Activated T-helper 1 cell treated with anti-CD3 and anti-CD28 coated beads, Interleukin-12 subunit alpha, Interleukin-12 subunit beta, Interleukin-2, Interleukin-4 antibody, amounts not matched to agents 30 ng/mL and 10 ng/mL and 1 ng/mL, durations not matched to agents 14 hours and 24 hours and 36 hours (primary cell): Measurements from ENCODE around the gene C10orf105. TPM values are rescaled to one million over a fixed set of nuclear protein-coding genes. Genes with fewer than 3 reads are reported as not detected.

Source experiments
- DNase-seq: peaks from one replicate; pipeline ENCODE4 v3.0.0; 2021; ENCODE audit warnings: low spot score
- H3K27ac Mint-ChIP-seq: one replicate; pipeline ENCODE4 v1.8.0; 2021; ENCODE audit warnings: mild to moderate bottlenecking, mixed read lengths
- H3K27me3 Mint-ChIP-seq: one replicate; pipeline ENCODE4 v1.8.0; 2022; ENCODE audit warnings: mild to moderate bottlenecking, moderate library complexity, mixed read lengths; ENCODE audit not compliant: insufficient read depth
- H3K36me3 Mint-ChIP-seq: one replicate; pipeline ENCODE4 v1.8.0; 2021; ENCODE audit warnings: low read depth, mixed read lengths
- H3K4me1 Mint-ChIP-seq: one replicate; pipeline ENCODE4 v1.8.0; 2021; ENCODE audit warnings: low read depth, mixed read lengths
- H3K4me3 Mint-ChIP-seq: one replicate; pipeline ENCODE4 v1.8.0; 2021; ENCODE audit warnings: mild to moderate bottlenecking, moderate library complexity, mixed read lengths
- H3K9me3 Mint-ChIP-seq: one replicate; pipeline ENCODE4 v1.8.0; 2021; ENCODE audit warnings: mixed read lengths
- intact Hi-C: fragments of 100-400 bp; cut with micrococcal nuclease; formaldehyde crosslinking; loops from one replicate; pipeline ENCODE4 v1.15.1; 2024
- total RNA-seq: library from RNA; stranded (reverse); gene quantifications from 2 replicates; pipeline ENCODE4 v1.2.3, GENCODE V29; 2022

C10orf105 gene
- total RNA-seq, 1 donor from 2014 or later = 0.18 TPM

GRCh38 chr10:71706216-71707121 lies 13.1 kb downstream of the C10orf105 start:
- peaks cover 10% of the 10 kb centered on the region for H3K4me1 Mint-ChIP-seq
- intact Hi-C loops = no loop called here
- DNase-seq = no peak
- no peaks in the 10 kb centered on the region for H3K36me3 Mint-ChIP-seq
- H3K27me3 Mint-ChIP-seq = no peaks in the 10 kb centered on the region
- H3K4me3 Mint-ChIP-seq = no peak overlapping the region
- H3K9me3 Mint-ChIP-seq = no peaks in the 10 kb centered on the region
- no peak overlapping the region for H3K27ac Mint-ChIP-seq

GRCh38 chr10:71705582-71705981 lies 14.0 kb downstream of the C10orf105 start:
- Mint-ChIP-seq H3K4me3 (no peak overlapping the region), H3K36me3 (no peaks in the 10 kb centered on the region), H3K4me1 (peaks cover 10% of the 10 kb centered on the region), H3K9me3 (no peaks in the 10 kb centered on the region), H3K27me3 (no peaks in the 10 kb centered on the region), H3K27ac (no peak overlapping the region)
- intact Hi-C loops = no loop called here
- DNase-seq = no peak

- intact Hi-C loops = no loop called here
- Mint-ChIP-seq H3K4me1 (peaks cover 10% of the 10 kb centered on the region), H3K36me3 (no peaks in the 10 kb centered on the region), H3K27ac (no peak overlapping the region), H3K9me3 (no peaks in the 10 kb centered on the region), H3K4me3 (no peak overlapping the region), H3K27me3 (no peaks in the 10 kb centered on the region)
- DNase-seq = no peak
Observed at GRCh38 chr10:71704816-71705215, 14.8 kb downstream of the C10orf105 start.

GRCh38 chr10:71703577-71703976 lies 16.0 kb downstream of the C10orf105 start:
- H3K27ac Mint-ChIP-seq = no peak overlapping the region
- intact Hi-C loops = no loop called here
- H3K4me3 Mint-ChIP-seq = no peak overlapping the region
- peaks cover 19% of the 10 kb centered on the region for H3K4me1 Mint-ChIP-seq
- no peaks in the 10 kb centered on the region for H3K9me3 Mint-ChIP-seq
- H3K27me3 Mint-ChIP-seq = no peaks in the 10 kb centered on the region
- DNase-seq = no peak
- H3K36me3 Mint-ChIP-seq = no peaks in the 10 kb centered on the region

GRCh38 chr10:71701496-71702132 lies 18.0 kb downstream of the C10orf105 start:
- DNase-seq = no peak
- Mint-ChIP-seq H3K36me3 (no peaks in the 10 kb centered on the region), H3K4me1 (peaks cover 29% of the 10 kb centered on the region), H3K27me3 (no peaks in the 10 kb centered on the region), H3K9me3 (no peaks in the 10 kb centered on the region), H3K4me3 (no peak overlapping the region), H3K27ac (no peak overlapping the region)
- intact Hi-C loops = no loop called here

GRCh38 chr10:71700731-71701368 lies 18.7 kb downstream of the C10orf105 start:
- Mint-ChIP-seq H3K4me1 (peaks cover 34% of the 10 kb centered on the region), H3K27me3 (no peaks in the 10 kb centered on the region), H3K27ac (no peak overlapping the region), H3K36me3 (no peaks in the 10 kb centered on the region), H3K9me3 (no peaks in the 10 kb centered on the region), H3K4me3 (no peak overlapping the region)
- no peak for DNase-seq
- intact Hi-C loops = no loop called here

GRCh38 chr10:71698737-71699136 lies 20.8 kb downstream of the C10orf105 start:
- Mint-ChIP-seq H3K27me3 (no peaks in the 10 kb centered on the region), H3K4me1 (peaks cover 50% of the 10 kb centered on the region), H3K9me3 (no peaks in the 10 kb centered on the region), H3K36me3 (no peaks in the 10 kb centered on the region), H3K4me3 (peak overlapping the region; percentile 38), H3K27ac (peak overlapping the region; percentile 78)
- no peak for DNase-seq
- intact Hi-C loops = loop anchor here (1.0 kb wide), 2 partner anchors 28 to 71 kb away; no protein-coding TSS in a partner anchor

- Mint-ChIP-seq H3K4me1 (peaks cover 53% of the 10 kb centered on the region), H3K4me3 (peak overlapping the region; percentile 38)
Observed at GRCh38 chr10:71697938-71698709, 21.5 kb downstream of the C10orf105 start.

GRCh38 chr10:71696628-71697326 lies 22.8 kb downstream of the C10orf105 start:
- no peaks in the 10 kb centered on the region for H3K36me3 Mint-ChIP-seq
- H3K4me1 Mint-ChIP-seq = peaks cover 53% of the 10 kb centered on the region
- H3K9me3 Mint-ChIP-seq = no peaks in the 10 kb centered on the region
- no peaks in the 10 kb centered on the region for H3K27me3 Mint-ChIP-seq
- H3K4me3 Mint-ChIP-seq = no peak overlapping the region
- H3K27ac Mint-ChIP-seq = no peak overlapping the region
- intact Hi-C loops = loop anchor here (1.0 to 2.0 kb wide), 3 partner anchors 77 to 382 kb away; partner anchors contain the start of gene VSIR
- DNase-seq = peak; percentile 41

More at GRCh38 chr10:71697938-71698709, 21.5 kb downstream of the C10orf105 start:
- no peaks in the 10 kb centered on the region for H3K27me3 Mint-ChIP-seq
- no peaks in the 10 kb centered on the region for H3K9me3 Mint-ChIP-seq
- intact Hi-C loops = loop anchor here (1.0 to 2.0 kb wide), 3 partner anchors 28 to 115 kb away; no protein-coding TSS in a partner anchor
- H3K27ac Mint-ChIP-seq = peak overlapping the region; percentile 78
- H3K36me3 Mint-ChIP-seq = no peaks in the 10 kb centered on the region
- no peak for DNase-seq

- intact Hi-C loops = loop anchor here (1.0 to 2.0 kb wide), 3 partner anchors 78 to 381 kb away; partner anchors contain the start of gene VSIR
- H3K27ac Mint-ChIP-seq = no peak overlapping the region
- no peaks in the 10 kb centered on the region for H3K27me3 Mint-ChIP-seq
- H3K36me3 Mint-ChIP-seq = no peaks in the 10 kb centered on the region
- DNase-seq = no peak
- peaks cover 53% of the 10 kb centered on the region for H3K4me1 Mint-ChIP-seq
- peaks cover 3% of the 10 kb centered on the region for H3K9me3 Mint-ChIP-seq
- no peak overlapping the region for H3K4me3 Mint-ChIP-seq
Observed at GRCh38 chr10:71695502-71696476, 23.8 kb downstream of the C10orf105 start.

- peak overlapping the region; percentile 58 for H3K27ac Mint-ChIP-seq
- peak; percentile 34 for DNase-seq
- H3K9me3 Mint-ChIP-seq = peaks cover 3% of the 10 kb centered on the region
- no peaks in the 10 kb centered on the region for H3K36me3 Mint-ChIP-seq
- intact Hi-C loops = no loop called here
- H3K4me3 Mint-ChIP-seq = peak overlapping the region; percentile 37
- no peaks in the 10 kb centered on the region for H3K27me3 Mint-ChIP-seq
- H3K4me1 Mint-ChIP-seq = peaks cover 53% of the 10 kb centered on the region
Observed at GRCh38 chr10:71694567-71694968, 25.0 kb downstream of the C10orf105 start.
